IMR-90 (cell line): ENCODE data around the gene SLC48A1.
A peak's percentile ranks its signal among the peaks of the same experiment; 100 is the strongest.

Experiments
- BHLHE40 ChIP-seq: fragments of 150-350 bp; IDR thresholded peaks from 2 replicates; pipeline ENCODE4 v1.6.1; 2016; ENCODE audit warnings: mild to moderate bottlenecking, low read depth, low read length
- CEBPB ChIP-seq: IDR thresholded peaks from 2 replicates; pipeline ENCODE4 v1.6.1; 2012; ENCODE audit warnings: low read depth, low read length, improper control_type of control experiment
- CHD1 ChIP-seq: IDR thresholded peaks from 2 replicates; pipeline ENCODE4 v1.6.1; 2012; ENCODE audit warnings: low read depth, low read length, improper control_type of control experiment
- MAZ ChIP-seq: IDR thresholded peaks from 2 replicates; pipeline ENCODE4 v1.6.1; 2012; ENCODE audit warnings: low read depth, mild to moderate bottlenecking, low read length, improper control_type of control experiment, moderate library complexity, borderline replicate concordance
- MXI1 ChIP-seq: IDR thresholded peaks from 2 replicates; pipeline ENCODE4 v1.6.1; 2012; ENCODE audit warnings: low read depth, mild to moderate bottlenecking, low read length, moderate library complexity, borderline replicate concordance
- POLR2A ChIP-seq: IDR thresholded peaks from 2 replicates; pipeline ENCODE4 v1.6.1; 2012; ENCODE audit warnings: mild to moderate bottlenecking, low read depth, low read length
- RAD21 ChIP-seq: IDR thresholded peaks from 2 replicates; pipeline ENCODE4 v1.6.1; 2012; ENCODE audit warnings: low read length, improper control_type of control experiment
- RFX5 ChIP-seq: IDR thresholded peaks from 2 replicates; pipeline ENCODE4 v1.8.0; 2012; ENCODE audit warnings: low read depth, mild to moderate bottlenecking, low read length, moderate library complexity
- TF ChIP-seq, protein P1 (sequence below): conservative IDR thresholded peaks from 2 replicates; pipeline ENCODE4 v1.5.1; 2012; ENCODE audit warnings: mild to moderate bottlenecking, low read depth, low read length, improper control_type of control experiment
- TF ChIP-seq, protein P2 (sequence below): fragments of 150-350 bp; IDR thresholded peaks from 2 replicates; pipeline ENCODE4 v1.6.1; 2017; ENCODE audit warnings: mild to moderate bottlenecking, antibody characterized with exemption, low read length, low read depth
- TF ChIP-seq, protein P3 (sequence below): fragments of 150-350 bp; IDR thresholded peaks from 2 replicates; pipeline ENCODE4 v1.6.1; 2016; ENCODE audit warnings: low read depth, mild to moderate bottlenecking, low read length, moderate library complexity, borderline replicate concordance

DNA sequence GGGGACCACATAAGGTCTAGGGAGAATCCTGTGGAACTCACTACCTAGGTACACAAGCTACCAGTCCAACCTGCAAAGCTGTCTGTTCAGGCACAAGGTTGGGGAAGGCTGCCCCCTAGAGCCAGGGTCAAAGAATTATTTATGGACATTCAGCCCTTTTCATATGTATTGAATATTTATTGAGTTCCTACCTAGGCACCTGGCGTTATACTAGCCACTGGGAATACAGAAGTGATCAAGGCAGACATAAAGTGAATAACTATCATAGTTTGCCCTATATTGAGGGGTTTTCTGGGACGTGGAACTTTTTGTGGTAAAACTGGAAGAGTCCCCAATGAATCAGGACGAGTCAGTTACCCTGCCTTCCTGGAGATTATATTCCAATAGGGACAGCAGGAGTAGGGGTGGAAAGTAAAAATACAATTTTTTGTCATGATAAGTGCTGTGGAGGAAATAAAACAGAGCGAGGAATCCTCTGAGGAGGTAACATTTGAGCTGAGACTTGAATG lies 5.8 kb upstream of the SLC48A1 start:
- TF ChIP-seq RAD21 (peak; percentile 50), POLR2A (no peak), CHD1 (no peak), MAZ (no peak), CEBPB (no peak), RFX5 (no peak), BHLHE40 (no peak), MXI1 (no peak)
- TF ChIP-seq, protein P1, sequence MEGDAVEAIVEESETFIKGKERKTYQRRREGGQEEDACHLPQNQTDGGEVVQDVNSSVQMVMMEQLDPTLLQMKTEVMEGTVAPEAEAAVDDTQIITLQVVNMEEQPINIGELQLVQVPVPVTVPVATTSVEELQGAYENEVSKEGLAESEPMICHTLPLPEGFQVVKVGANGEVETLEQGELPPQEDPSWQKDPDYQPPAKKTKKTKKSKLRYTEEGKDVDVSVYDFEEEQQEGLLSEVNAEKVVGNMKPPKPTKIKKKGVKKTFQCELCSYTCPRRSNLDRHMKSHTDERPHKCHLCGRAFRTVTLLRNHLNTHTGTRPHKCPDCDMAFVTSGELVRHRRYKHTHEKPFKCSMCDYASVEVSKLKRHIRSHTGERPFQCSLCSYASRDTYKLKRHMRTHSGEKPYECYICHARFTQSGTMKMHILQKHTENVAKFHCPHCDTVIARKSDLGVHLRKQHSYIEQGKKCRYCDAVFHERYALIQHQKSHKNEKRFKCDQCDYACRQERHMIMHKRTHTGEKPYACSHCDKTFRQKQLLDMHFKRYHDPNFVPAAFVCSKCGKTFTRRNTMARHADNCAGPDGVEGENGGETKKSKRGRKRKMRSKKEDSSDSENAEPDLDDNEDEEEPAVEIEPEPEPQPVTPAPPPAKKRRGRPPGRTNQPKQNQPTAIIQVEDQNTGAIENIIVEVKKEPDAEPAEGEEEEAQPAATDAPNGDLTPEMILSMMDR, result peak; percentile 55
- TF ChIP-seq, protein P2, sequence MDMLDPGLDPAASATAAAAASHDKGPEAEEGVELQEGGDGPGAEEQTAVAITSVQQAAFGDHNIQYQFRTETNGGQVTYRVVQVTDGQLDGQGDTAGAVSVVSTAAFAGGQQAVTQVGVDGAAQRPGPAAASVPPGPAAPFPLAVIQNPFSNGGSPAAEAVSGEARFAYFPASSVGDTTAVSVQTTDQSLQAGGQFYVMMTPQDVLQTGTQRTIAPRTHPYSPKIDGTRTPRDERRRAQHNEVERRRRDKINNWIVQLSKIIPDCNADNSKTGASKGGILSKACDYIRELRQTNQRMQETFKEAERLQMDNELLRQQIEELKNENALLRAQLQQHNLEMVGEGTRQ, result no peak
- TF ChIP-seq, protein P3, sequence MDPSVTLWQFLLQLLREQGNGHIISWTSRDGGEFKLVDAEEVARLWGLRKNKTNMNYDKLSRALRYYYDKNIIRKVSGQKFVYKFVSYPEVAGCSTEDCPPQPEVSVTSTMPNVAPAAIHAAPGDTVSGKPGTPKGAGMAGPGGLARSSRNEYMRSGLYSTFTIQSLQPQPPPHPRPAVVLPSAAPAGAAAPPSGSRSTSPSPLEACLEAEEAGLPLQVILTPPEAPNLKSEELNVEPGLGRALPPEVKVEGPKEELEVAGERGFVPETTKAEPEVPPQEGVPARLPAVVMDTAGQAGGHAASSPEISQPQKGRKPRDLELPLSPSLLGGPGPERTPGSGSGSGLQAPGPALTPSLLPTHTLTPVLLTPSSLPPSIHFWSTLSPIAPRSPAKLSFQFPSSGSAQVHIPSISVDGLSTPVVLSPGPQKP, result no peak
